Right forelimb (tissue), 1 donor: ENCODE results near the gene PLEKHM2.

Experiments
- DNase-seq: peaks from one replicate; pipeline ENCODE4 v3.0.0-alpha.2; 2018

Gene PLEKHM2

DNA sequence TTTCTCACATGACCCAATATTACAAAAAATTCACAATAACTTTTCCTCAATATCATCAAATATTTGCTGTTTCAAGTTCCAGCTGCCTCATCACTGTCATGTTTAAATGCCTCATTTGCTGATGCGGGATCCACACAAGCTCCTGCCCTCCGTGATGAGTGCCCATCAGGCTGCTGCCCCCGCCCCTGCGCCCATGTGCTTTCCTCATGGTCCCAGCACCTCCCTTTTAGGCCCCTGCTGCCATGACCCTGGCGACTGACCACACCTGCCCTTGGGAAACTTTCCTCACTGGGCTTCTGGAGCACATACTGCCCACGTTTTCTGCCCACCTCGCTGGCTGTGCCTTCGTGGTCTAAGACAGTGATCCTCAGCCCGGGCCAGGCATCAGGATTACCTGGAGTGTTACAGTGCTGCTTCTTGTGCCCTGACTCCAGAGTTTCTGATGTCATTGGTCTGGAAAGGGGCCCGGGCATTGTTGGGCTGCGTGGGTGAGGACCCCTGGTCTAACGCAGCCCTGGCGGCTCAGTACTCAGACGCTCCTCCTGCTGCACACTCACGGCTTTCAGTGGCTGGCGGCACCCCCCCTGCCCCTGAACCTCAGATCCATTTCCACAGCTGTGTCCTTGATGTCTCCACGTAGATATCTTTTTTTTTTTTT lies 20.5 kb downstream of the PLEKHM2 start:
- no peak for DNase-seq

DNA sequence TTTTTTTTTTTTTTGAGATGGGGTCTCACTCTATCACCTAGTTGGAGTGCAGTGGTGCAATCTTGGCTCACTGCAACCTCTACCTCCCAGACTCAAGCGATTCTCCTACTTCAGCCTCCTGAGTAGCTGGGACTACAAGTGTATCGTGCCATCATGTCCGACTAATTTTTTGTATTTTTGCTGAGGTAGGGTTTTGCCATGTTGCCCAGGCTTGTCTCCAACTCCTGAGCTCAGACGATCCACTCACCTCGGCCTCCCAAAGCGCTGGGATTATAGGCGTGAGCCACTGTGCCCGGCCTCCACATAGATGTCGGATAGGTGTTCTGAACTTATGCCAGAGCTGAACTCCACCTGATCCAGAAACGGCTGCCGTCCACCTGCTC lies 21.1 kb downstream of the PLEKHM2 start:
- DNase-seq, result no peak

DNA sequence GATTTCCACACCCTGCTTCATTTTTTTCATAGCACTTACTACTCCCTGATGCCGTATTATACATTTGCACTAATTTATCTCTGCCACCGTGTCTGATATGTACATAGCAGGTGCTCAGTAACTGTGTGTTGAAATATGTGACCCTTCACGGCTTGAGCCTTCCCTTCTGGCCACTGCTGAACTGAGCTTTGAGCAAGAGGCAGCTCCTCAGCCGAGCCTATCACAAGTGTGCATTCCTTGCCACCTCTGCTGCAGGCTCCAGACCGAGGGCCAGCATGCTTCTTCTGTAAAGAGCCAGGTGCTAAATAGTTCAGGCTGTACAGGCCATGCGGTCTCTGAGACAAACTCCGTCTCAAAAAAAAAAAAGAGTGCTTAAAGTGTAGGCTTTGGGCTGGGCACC lies 22.6 kb downstream of the PLEKHM2 start:
- DNase-seq, result no peak

DNA sequence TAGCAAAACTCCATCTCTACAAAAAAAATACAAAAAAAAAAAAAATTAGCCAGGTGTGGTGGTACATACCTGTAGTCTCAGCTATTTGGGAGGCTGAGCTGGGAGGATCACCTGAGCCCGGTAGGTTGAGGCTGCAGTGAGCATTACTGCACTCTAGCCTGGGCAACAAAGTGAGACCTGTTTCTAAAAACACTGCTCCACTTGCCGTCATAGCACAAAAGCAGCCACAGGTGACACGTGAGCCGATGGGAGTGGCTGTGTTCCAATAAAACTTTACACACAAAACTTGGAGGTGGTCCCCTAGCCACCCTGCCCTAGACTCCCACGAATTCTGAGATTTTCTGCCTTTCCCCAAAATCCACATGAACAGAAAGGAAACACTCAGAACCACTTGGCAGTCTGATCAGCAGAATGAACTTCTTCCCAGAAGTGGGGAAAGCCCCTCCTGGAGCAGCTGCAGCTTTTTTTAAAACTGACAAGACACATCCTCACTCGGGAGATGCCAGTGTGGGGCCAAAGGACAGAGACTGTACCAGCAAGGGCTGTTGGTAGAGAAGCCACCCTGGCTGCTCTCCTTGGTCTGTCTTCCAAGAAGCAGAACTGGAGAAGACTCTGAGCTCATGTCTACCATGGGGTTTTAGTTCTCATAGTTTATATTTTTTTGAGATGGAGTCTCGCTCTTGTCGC lies 23.3 kb downstream of the PLEKHM2 start:
- DNase-seq, result no peak

DNA sequence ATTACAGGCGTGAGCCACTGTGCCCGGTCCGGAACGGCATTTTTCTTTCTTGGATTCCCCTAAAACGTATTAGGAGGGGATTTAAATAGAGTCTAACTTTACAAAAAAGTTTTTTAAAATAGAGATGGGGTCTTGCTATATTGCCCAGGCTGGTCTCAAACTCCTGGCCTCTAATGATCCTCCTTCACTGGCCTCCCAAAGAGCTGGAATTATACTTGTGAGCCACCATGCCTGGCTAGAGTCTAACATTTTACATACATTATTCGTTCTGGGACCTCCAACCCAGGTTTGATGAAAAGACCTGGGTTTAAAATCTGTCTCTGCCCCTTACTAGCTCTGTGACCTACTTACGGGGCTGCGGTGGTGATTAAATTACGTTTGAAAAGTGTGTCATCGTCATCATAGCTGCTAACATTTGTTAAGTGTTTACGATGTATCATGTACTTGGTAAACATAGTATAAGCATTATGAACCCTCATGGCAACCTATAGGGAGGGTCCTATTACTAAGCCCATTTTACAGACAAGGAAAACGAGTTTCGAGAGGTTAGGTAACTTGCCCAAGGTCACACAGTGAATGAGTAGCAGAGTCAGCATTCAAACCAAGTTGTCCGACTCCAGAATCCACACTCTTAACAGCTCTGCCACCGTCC lies 24.5 kb downstream of the PLEKHM2 start:
- no peak for DNase-seq

DNA sequence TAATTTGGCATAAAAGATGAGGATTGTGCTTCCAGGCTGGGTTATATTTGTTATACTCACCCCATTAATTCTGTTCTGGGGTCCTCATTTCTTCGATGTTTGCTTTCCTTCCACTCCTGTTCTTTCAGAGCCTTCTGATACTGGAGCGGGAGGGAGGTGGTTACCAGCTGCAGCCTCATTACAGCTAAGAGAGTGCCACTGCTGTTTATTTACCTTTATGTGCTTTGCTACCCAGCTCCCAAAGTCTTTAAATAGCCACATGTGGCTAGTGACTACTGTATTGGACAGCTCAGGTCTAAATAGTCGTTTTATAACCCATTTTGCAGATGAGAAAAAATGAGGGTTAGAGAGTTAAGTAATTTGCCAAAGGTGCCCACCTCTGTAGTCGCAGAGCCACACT lies 25.1 kb downstream of the PLEKHM2 start:
- no peak for DNase-seq

DNA sequence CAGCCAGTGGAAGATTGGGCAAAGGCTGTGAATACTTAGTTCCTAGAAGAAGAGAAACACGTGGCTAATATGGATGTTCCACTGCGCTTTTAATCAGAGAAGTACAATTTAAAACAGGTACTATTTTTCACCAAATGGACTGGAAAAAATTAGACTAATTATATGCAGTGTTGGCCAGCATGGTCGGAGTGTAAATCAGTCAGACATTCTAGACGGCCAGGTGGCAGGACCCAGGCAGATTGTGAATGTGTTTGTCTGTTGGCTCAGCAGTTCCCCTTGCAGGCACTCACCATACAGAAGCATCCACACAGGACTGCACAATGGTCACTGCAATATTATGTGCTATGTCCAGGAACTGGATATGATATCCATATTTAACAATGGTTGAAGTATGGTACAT lies 28.0 kb downstream of the PLEKHM2 start:
- DNase-seq, result no peak

DNA sequence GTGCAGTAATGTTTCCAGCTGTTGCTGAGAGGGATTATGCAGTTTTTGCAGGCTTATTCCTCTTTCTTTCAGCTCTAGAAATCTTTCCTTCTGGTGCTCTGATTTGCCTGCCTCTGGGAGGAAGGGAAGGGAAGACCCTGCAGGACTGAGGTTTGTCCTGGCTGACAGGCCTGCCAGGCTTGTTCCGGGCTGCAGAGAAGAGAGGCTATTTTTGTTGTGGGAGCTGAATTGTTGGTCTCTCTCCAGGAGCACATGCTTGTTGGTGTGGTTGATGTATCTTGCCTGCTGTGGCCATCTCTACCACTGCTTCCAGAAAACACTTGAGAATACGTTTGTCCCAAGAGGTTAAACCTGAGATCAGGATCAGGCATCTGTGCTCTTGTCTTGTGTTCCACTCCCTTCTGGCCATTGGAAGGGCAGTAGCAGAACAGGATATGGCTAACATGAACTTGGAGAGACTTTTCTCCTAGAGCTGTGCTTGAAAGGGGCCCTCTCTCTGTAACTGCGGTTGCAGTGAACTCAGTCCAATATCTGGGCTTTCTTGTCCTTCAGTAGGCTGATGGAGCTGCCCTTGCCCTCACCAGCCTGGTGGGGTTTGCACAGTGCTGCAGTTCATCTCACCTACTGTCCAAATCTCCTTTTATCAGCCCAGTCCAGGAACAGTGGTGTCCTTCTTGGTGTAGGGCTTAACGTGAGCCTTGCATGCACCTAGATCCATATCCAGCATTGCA lies 30.5 kb downstream of the PLEKHM2 start:
- no peak for DNase-seq

DNA sequence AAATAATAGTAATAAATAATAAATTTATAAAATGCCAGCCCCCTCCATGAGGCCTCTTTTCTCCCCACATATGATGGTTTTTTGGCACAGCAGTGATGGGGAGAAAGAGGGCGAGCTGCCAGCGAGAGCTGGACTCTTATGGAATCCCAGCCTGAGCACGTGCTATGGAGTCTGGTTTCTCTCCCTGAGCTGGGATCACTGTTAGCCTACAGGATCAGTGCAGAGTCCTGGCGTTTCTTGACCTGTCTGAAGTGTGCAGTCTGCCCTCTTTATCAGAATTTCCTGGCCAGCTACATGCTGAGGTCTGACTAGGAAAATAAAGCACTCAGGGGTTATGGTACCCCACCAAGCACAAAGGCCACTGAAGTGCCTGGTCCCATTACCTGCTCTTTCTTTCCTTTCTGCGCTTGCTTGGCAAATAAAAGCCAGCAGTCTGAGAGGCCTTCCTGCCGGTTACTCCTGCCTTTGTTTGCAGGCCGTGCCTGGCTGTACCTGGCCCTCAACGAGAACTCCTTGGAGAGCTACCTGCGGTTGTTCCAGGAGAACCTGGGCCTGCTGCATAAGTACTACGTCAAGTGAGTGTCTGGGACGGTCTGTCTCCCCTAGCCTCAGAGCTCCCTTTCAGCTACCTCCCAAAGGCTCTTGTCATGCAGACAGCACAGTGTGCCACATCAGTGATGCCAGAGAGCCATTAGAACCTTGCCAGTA lies 33.5 kb downstream of the PLEKHM2 start:
- DNase-seq, result no peak

DNA sequence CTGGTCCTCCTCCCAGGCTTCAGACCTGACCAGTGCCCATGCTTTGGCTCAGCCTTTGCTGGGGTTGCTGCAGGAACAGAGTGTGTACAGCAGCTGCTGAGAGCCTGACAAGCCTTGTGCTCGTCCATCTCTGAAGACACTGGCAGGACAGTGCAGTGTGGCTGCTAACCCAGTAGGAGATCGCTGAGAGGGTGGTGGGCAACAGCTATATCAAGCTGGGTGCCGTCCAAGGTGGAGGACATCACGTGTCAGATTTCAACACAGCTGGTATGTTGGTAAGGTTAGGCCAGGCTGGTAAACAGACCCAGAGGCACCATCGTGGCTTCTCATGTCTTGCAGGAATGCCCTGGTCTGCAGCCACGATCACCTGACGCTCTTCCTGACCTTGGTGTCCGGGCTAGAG lies 34.1 kb downstream of the PLEKHM2 start:
- DNase-seq, result no peak

DNA sequence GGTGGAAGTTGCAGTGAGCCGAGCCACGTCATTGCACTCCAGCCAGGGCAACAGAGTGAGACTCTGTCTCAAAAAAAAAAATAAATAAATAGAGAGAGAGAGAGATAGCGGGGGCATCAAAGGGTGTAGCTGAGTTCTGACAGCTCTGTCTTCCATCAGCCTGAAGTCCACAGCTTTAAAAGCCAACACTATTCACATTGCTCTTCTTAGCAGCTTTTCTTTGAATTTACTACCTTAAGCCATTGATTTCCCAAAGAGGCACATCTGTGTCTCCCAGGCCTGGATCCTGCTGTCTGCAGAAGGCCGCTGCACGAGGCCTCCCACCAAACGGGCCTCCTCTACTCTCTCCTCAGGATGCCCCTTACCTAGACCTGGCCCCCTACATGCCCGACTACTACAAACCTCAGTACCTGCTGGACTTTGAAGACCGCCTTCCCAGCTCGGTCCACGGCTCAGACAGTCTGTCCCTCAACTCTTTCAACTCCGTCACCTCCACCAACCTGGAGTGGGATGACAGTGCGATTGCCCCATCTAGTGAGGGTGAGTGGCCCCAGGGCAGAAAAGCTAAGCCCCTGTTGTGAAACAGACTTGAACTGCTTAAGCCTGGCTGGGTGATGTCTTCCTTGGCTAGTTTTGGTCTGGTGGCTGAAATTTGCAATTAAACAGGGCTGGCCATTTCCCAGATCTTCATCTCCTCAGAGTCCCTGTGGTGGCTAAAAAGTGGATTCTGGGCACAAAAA lies 35.4 kb downstream of the PLEKHM2 start:
- no peak for DNase-seq

DNA sequence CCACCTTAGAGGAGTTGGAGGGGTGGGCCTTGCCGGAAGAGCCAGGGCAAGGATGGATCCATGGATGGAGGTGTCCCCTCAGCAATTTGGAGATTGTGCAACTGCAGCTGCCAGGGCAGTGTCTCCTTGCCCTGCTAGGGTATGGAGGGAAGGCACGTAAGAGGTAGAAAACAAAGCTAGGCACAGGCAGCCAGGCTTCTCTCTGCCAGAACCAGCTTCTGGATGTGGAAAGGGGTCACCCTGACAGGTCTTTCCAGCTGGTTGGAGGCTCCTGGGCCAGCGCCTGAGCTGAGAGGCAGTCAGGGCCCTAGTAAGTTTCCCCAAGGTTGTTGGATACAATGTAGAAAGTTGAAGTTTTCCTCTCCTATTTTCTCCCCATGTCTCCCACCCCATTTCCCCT lies 36.7 kb downstream of the PLEKHM2 start:
- DNase-seq, result no peak

DNA sequence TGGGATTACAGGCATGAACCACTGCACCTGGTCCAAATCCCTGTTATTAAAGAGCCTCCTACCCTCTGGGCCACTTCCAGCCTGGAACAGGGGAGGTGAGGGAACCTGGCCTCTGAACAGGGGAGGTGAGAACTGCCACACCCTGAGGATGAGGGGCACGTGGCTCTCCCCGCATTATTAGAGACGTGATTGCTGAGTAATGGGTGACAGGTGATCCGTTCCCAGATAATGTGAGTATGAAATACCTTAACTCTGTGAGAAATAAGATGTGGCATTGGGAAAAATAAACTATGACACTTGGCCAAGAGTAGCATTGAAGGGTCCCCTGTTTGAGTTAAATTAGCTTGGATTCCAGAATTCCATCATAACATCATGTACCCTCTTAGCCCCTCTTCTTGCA lies 38.3 kb downstream of the PLEKHM2 start:
- no peak for DNase-seq

DNA sequence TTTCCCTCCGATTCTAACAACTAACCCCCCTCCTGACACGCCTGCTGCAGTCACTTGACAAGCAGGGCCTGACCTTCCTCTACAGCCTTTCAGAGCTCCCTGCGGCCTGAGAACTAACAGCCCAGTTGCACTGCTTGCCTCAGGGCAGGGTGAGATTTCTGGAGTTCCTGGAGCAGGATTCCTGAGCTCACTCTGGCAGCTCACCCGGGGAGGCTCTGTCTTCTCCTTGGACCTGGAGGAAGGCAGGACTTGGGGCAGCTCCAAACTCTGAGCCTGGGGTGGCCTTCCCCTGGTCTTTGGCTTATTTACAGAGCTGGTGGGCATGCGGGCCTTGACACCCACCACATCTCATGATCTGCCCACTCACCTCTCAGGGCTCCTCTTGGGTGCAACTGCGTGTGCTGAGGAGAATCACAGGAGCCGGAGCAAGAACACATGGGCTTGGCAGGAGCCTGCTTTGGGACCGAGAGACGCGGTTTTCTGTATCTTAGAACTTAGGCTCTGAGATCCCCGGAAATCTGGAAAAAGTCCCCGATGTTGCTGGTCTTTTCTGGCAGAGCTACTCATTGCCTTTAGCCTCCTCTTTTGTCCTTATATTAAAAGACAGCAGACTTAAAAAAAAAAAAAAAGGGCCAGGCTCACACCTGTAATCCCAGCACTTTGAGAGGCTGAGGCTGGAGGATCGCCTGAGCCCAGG lies 38.9 kb downstream of the PLEKHM2 start:
- no peak for DNase-seq

DNA sequence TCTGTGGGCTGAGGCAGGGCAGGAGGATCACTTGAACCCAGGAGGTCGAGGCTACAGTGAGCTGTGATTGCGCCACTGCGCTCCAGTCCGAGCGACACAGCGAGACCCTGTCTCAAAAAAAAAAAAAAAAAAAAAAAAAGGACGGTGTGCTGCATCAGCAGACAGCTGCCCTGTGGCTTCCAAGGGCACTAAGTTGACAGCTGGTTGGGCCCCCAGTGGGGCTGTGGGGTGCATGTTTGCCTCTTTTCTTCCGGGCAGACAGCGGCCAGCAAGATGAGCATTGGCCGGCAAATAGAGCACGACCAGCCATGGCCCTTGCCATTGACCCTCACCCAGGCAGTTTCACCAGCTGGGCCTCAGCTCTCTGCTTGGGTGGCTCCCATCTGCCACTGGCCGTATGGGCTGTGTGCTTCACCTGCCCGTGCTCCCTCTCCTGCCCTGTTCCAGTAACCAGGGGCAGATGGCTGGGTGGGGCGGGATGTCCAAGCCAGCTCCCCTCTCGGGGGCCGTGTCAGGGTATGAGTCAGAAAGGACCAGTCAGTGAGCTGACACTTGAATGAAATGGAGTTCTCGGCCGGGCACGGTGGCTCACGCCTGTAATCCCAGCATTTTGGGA lies 39.6 kb downstream of the PLEKHM2 start:
- DNase-seq, result no peak

DNA sequence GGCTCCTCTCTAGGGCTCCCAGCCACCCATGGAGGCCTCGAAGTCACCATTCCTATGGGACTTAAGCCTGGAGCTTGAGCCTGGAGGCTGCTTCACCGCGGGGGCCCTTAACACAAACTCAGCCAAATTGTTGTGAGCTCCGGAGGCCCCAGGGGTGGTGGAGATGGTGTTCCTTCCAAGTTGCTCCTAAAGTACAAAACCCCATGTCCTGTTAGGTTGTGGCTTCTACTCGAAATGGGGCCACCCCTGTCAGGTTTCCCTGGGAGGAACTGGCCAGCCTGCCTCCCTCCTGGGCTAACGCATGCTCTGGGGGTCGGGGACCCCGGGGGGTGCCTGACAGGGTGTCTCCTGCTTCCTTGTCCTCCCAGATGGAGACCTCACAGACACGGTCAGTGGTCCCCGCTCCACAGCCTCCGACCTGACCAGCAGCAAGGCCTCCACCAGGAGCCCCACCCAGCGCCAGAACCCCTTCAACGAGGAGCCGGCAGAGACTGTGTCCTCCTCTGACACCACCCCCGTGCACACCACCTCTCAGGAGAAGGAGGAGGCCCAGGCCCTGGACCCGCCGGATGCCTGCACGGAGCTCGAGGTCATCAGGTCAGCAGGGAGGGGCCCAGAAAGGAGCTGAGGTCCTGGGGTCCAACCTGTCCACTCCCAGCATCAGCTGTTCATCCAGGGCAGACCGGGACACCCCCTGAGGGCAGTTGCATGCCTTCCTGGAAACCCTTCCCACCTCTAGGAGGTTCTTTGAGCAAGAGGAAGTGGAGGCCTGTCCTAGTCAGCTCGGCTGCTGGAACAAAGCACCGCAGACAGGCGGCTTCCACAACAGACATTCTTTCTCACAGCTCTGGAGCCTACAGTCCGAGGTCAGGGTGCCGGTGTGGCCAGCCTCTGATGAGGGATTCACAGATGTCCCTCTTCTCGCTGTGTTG lies 41.1 kb downstream of the PLEKHM2 start:
- no peak for DNase-seq

DNA sequence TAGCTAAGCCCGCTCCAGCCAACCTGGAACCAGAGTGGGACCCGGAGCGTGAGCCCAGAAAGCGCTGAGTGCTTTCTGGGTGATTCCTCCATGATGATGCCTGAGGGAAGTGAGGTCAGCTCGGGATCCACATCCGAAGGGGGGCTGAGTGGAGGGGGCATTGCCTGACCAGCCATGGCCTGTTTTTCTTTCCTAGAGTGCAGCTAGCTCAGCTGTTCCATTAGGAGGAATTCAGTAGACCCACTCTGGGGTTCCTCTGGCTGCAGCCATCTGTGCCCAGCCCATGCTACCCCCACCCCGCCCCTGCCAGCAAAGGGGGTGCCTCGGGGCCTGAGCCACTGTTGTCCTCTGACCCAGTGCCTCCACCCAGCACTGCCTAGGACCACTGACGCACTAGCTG lies 42.4 kb downstream of the PLEKHM2 start:
- no peak for DNase-seq

DNA sequence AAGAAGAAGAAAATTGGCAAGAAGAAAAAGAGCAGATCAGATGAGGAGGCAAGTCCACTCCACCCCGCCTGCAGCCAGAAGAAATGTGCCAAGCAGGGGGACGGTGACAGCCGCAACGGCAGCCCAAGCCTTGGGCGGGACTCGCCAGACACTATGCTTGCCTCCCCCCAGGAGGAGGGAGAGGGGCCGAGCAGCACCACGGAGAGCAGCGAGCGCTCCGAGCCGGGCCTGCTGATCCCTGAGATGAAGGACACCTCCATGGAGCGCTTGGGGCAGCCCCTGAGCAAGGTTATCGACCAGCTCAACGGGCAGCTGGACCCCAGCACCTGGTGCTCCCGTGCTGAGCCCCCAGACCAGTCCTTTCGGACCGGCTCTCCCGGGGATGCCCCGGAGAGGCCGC lies 42.9 kb downstream of the PLEKHM2 start:
- no peak for DNase-seq

DNA sequence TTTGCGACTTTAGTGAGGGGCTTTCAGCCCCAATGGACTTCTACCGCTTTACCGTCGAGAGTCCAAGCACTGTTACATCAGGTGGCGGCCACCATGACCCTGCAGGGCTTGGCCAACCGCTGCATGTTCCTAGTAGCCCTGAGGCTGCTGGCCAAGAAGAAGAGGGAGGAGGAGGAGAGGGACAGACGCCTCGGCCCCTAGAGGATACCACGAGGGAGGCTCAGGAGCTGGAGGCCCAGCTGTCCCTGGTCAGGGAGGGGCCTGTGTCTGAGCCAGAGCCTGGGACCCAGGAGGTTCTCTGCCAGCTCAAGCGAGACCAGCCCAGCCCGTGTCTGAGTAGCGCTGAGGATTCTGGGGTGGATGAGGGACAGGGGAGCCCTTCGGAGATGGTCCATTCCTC lies 43.3 kb downstream of the PLEKHM2 start:
- DNase-seq, result no peak

DNA sequence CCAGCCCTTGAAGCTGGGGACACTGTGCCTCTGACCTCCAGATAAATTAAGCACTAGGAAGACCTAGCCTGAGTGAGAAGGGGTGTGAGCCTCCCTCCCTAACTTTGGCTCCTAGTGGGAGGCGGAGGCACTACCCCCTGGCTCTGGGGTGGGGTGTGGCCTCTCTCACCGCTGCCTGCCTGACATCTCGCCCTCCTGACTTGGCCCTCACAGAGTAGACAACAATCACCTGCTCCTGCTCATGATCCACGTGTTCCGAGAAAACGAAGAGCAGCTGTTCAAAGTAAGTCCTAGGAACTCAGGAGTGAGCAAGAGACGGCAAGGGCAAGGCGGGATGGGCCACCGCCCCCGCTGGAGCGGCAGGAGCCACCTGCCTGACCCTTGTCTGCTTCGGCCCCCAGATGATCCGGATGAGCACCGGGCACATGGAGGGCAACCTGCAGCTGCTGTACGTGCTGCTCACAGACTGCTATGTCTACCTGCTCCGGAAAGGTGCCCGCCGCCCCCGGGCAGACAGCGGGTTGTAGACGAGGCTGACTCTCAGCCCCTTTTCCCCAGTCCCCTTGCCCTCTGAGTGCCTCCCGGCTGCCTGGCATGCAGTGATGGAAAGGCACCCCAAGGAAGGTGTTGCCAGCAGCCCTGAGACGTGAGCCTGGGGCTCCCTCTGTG lies 43.9 kb downstream of the PLEKHM2 start:
- no peak for DNase-seq
